ENCODE results near the gene SRRM1.

DNA sequence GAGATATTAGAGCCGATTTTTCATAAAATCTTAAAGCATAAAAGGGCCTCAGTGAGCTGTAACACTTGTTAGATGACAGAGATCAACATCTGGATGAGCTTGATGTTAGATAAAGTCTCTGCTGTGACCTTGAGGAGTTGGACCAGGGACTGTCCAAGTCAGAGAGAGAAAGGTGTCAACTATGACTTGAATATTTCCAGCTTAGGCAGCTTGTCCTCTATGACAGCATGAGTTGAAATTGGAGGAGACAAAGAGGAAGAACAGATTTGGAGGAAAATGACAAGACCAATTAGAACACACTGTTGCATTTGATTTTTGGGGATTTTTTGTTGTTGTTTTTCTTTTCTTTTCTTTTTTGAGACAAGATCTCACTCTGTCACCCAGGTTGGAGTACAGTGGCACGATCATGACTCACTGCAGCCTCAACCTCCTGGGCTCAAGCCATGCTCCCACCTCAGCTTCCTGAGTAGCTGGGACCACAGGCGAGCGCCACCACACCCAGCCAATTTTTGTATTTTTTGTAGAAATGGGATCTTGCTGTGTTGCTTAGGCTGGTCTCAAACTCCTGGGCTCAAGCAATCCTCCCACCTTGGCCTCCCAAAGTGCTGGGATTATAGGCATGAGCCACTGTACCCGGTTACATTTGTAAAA, 66.8 kb downstream of the SRRM1 start:
- TF ChIP-seq, protein P1, sequence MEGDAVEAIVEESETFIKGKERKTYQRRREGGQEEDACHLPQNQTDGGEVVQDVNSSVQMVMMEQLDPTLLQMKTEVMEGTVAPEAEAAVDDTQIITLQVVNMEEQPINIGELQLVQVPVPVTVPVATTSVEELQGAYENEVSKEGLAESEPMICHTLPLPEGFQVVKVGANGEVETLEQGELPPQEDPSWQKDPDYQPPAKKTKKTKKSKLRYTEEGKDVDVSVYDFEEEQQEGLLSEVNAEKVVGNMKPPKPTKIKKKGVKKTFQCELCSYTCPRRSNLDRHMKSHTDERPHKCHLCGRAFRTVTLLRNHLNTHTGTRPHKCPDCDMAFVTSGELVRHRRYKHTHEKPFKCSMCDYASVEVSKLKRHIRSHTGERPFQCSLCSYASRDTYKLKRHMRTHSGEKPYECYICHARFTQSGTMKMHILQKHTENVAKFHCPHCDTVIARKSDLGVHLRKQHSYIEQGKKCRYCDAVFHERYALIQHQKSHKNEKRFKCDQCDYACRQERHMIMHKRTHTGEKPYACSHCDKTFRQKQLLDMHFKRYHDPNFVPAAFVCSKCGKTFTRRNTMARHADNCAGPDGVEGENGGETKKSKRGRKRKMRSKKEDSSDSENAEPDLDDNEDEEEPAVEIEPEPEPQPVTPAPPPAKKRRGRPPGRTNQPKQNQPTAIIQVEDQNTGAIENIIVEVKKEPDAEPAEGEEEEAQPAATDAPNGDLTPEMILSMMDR (IDR thresholded peaks at IDR 0.05; ENCODE audit: low read length): no peak
- no peak for TF ChIP-seq EZH2 (IDR thresholded peaks at IDR 0.05; ENCODE audit: borderline replicate concordance, low read length)
